AML-193 (cell line): ENCODE data around the gene ZNRF1.
"Not testable (repeated sequence)": the region's sequence is repeated elsewhere in the genome, so short reads cannot be mapped to it uniquely, and the experiment has no call there.

Experiments
- DNase-seq, 2 experiments: peaks; one replicate each; lab custom pipeline; 2025; lab: John Stamatoyannopoulos, UW

Gene ZNRF1

GRCh38 chr16:75078886-75079285 is 80.1 kb downstream of the ZNRF1 start:
- DNase-seq: no peak

GRCh38 chr16:75079346-75079926 is 80.6 kb downstream of the ZNRF1 start:
- DNase-seq: no peak

GRCh38 chr16:75080205-75081029 is 81.6 kb downstream of the ZNRF1 start:
- no peak for DNase-seq

- DNase-seq: no peak
Measured at GRCh38 chr16:75081179-75081859, 82.5 kb downstream of the ZNRF1 start.

GRCh38 chr16:75083813-75084212 is 85.0 kb downstream of the ZNRF1 start:
- no peak for DNase-seq

- no peak for DNase-seq
Measured at GRCh38 chr16:75085556-75085955, 86.7 kb downstream of the ZNRF1 start.

GRCh38 chr16:75086281-75086680 is 87.5 kb downstream of the ZNRF1 start:
- no peak for DNase-seq

- no peak for DNase-seq
Measured at GRCh38 chr16:75086688-75087374, 88.0 kb downstream of the ZNRF1 start.

- peak in 1 of 2 experiments; percentile 25 for DNase-seq
Measured at GRCh38 chr16:75087375-75087979, 88.7 kb downstream of the ZNRF1 start.

GRCh38 chr16:75088216-75088615 is 89.4 kb downstream of the ZNRF1 start:
- DNase-seq: no peak

- DNase-seq: no peak
Measured at GRCh38 chr16:75088934-75089333, 90.1 kb downstream of the ZNRF1 start.

GRCh38 chr16:75089486-75090202 is 90.8 kb downstream of the ZNRF1 start:
- no peak for DNase-seq

- DNase-seq: not testable (repeated sequence)
Measured at GRCh38 chr16:75090899-75091298, 92.1 kb downstream of the ZNRF1 start.

- DNase-seq: not testable (repeated sequence)
Measured at GRCh38 chr16:75091619-75092018, 92.8 kb downstream of the ZNRF1 start.

GRCh38 chr16:75092777-75093176 is 94.0 kb downstream of the ZNRF1 start:
- no peak for DNase-seq

GRCh38 chr16:75093598-75094540 is 95.0 kb downstream of the ZNRF1 start:
- no peak for DNase-seq

- DNase-seq: no peak
Measured at GRCh38 chr16:75095204-75095621, 96.4 kb downstream of the ZNRF1 start.

- DNase-seq: no peak
Measured at GRCh38 chr16:75096656-75097055, 97.8 kb downstream of the ZNRF1 start.

GRCh38 chr16:75097191-75097761 is 98.5 kb downstream of the ZNRF1 start:
- DNase-seq: no peak
